GM12878 (cell line): ENCODE results near the gene CTSW. TPM values are rescaled to one million over a fixed set of nuclear protein-coding genes. Genes with fewer than 3 reads are reported as not detected.

Experiments used
- ATAC-seq: fragments of 200-7000 bp; cut with Tn5 transposase; 3 replicates; pipeline ENCODE4 v1.9.1; 2020; ENCODE audit warnings: mild to moderate bottlenecking, moderate library complexity
- BruUV-seq: library from RNA; stranded (reverse); fragments of 400-500 nt; replicated peaks from 2 replicates; lab custom pipeline; 2021; lab: Mats Ljungman, UMichigan
- CTCF ChIA-PET: fragments of 300-600 bp; sonication (Branson Sonifier 250); formaldehyde crosslinking; extraction: SDS; loops from one replicate; lab custom pipeline; 2021; ENCODE audit warnings: inconsistent platforms; lab: Yijun Ruan, JAX
- POLR2A ChIA-PET: fragments of 350-600 bp; formaldehyde crosslinking; extraction: SDS; loops from one replicate; lab custom pipeline; 2021; ENCODE audit warnings: inconsistent platforms; lab: Charles Lee
- RAD21 ChIA-PET: fragments of 300-600 bp; sonication (Branson Sonifier 250); formaldehyde crosslinking; loops from one replicate; lab custom pipeline; 2023; ENCODE audit warnings: antibody characterized with exemption; ENCODE audit not compliant: unreplicated experiment; lab: Charles Lee
- SMC1A ChIA-PET: fragments of 300-600 bp; sonication (Branson Sonifier 250); formaldehyde crosslinking; loops from one replicate; lab custom pipeline; 2023; ENCODE audit not compliant: unreplicated experiment, uncharacterized antibody; lab: Charles Lee
- DNase-seq: peaks from one replicate; pipeline ENCODE4 v3.0.0-alpha.2; 2011; ENCODE audit warnings: low read depth, low spot score
- FAIRE-seq: peaks from 3 replicates; lab custom pipeline; 2011; peaks lifted over from hg19 to GRCh38; lab: Jason Lieb, UNC
- H2AFZ ChIP-seq: 2 replicates; pipeline ENCODE4 v1.6.0; 2011; ENCODE audit warnings: low read depth, low read length, control low read depth; ENCODE audit not compliant: control insufficient read depth
- H3K27ac ChIP-seq: 2 replicates; pipeline ENCODE4 v1.5.1; 2011; ENCODE audit warnings: control low read depth; ENCODE audit not compliant: control insufficient read depth, insufficient read depth
- H3K27me3 ChIP-seq, 2 experiments: replicated peaks in 1 of 2; 2 replicates each; pipeline versions ENCODE4 v1.6.0 to v1.6.1; 2011; ENCODE audit warnings: low read length in 1 of 2; ENCODE audit not compliant: control insufficient read depth in 2 of 2, insufficient read depth in 2 of 2
- H3K36me3 ChIP-seq, 2 experiments: 2 replicates each; pipeline ENCODE4 v1.5.1; 2011; ENCODE audit warnings: low read length in 1 of 2; ENCODE audit not compliant: control insufficient read depth in 2 of 2, insufficient read depth in 2 of 2
- H3K4me1 ChIP-seq: 2 replicates; pipeline ENCODE4 v1.6.1; 2011; ENCODE audit warnings: mild to moderate bottlenecking, low read length, moderate library complexity, mixed read lengths; ENCODE audit not compliant: control insufficient read depth, insufficient read depth
- H3K4me2 ChIP-seq: 2 replicates; pipeline ENCODE4 v1.6.0; 2011; ENCODE audit warnings: control low read depth; ENCODE audit not compliant: control insufficient read depth, insufficient read depth
- H3K4me3 ChIP-seq: fragments of 200-600 bp; sonication (generic); 2 replicates; pipeline ENCODE4 v1.5.1; 2016
- H3K79me2 ChIP-seq: 2 replicates; pipeline ENCODE4 v1.6.0; 2011; ENCODE audit warnings: low read length; ENCODE audit not compliant: control insufficient read depth, insufficient read depth
- H3K9ac ChIP-seq: 2 replicates; pipeline ENCODE4 v1.8.0; 2011; ENCODE audit warnings: low read length, control low read depth, mixed read lengths; ENCODE audit not compliant: control insufficient read depth, insufficient read depth
- H3K9me3 ChIP-seq: replicated peaks from 3 replicates; pipeline ENCODE4 v1.5.1; 2011; ENCODE audit warnings: mild to moderate bottlenecking, low read length; ENCODE audit not compliant: control insufficient read depth, insufficient read depth
- H4K20me1 ChIP-seq: 2 replicates; pipeline ENCODE4 v1.6.0; 2011; ENCODE audit not compliant: control insufficient read depth, insufficient read depth
- POLR2A ChIP-seq: IDR thresholded peaks from 2 replicates; pipeline ENCODE4 v1.6.1; 2011; ENCODE audit warnings: low read depth, mild to moderate bottlenecking, low read length
- ZBED1 ChIP-seq: IDR thresholded peaks from 2 replicates; pipeline ENCODE4 v1.6.1; 2016; ENCODE audit warnings: borderline replicate concordance
- WGBS: methylation state at CpG from one replicate; pipeline ENCODE4 v1.1.6; 2016; ENCODE audit warnings: low lambda C conversion rate; ENCODE audit not compliant: insufficient replicate concordance, insufficient coverage; ENCODE audit errors: missing lambda C conversion rate; 5-methylcytosine and 5-hydroxymethylcytosine counted together
- in situ Hi-C: fragments of 300-500 bp; cut with MboI; formaldehyde crosslinking; loops from 9 replicates; pipeline ENCODE4 v1.14.3; 2018; ENCODE audit warnings: mixed read lengths
- intact Hi-C: fragments of 100-400 bp; cut with micrococcal nuclease; formaldehyde crosslinking; loops from one replicate; pipeline ENCODE4 v1.14.2; 2022; ENCODE audit not compliant: unreplicated experiment
- polyA plus RNA-seq, 11 experiments: library from polyadenylated mRNA; depleted of rRNA in 4 of 11; unstranded in 6 of 11; stranded (reverse) in 5 of 11; fragments of >200 nt; fragmentation: Nextera tagmentation in 4 of 11; fragmentation: Illumina TruSeq in 1 of 11; extraction: Ambion mirVana in 4 of 11; extraction: Trizol in 1 of 11; gene quantifications; 1 replicate in 1 of 11; 2 replicates in 10 of 11; pipeline versions ENCODE4 v1.2.1 to v1.2.3, GENCODE V29; 2011 to 2016; ENCODE audit warnings: inconsistent platforms in 2 of 11, missing spikeins in 2 of 11, low read depth in 1 of 11
- total RNA-seq, 4 experiments: library from RNA; depleted of rRNA in 3 of 4; stranded (reverse); fragments of >200 nt in 3 of 4; fragmentation: Illumina TruSeq in 1 of 4; extraction: Trizol in 1 of 4; gene quantifications; 2 replicates each; pipeline versions ENCODE4 v1.2.1 to v1.2.3, GENCODE V29; 2013 to 2021
- TF ChIP-seq, protein P1 (sequence below), 3 experiments: IDR thresholded peaks in 2 of 3; conservative IDR thresholded peaks in 1 of 3; 2 replicates each; pipeline ENCODE4 v1.5.1; 2011; ENCODE audit warnings: low read depth in 3 of 3, low read length in 3 of 3, mild to moderate bottlenecking in 3 of 3, control low read depth in 2 of 3, moderate library complexity in 2 of 3, inconsistent platforms in 1 of 3, mixed read lengths in 1 of 3; ENCODE audit not compliant: control insufficient read depth in 2 of 3, insufficient read depth in 1 of 3; ENCODE audit errors: extremely low read depth in 1 of 3

The CTSW gene
- total and polyA plus RNA-seq, 10 of the 15 experiments (the other 5 are each of a cell fraction or from before 2014, with no cell fraction given): 0.53 to 12.0 (median 1.7) TPM

DNA sequence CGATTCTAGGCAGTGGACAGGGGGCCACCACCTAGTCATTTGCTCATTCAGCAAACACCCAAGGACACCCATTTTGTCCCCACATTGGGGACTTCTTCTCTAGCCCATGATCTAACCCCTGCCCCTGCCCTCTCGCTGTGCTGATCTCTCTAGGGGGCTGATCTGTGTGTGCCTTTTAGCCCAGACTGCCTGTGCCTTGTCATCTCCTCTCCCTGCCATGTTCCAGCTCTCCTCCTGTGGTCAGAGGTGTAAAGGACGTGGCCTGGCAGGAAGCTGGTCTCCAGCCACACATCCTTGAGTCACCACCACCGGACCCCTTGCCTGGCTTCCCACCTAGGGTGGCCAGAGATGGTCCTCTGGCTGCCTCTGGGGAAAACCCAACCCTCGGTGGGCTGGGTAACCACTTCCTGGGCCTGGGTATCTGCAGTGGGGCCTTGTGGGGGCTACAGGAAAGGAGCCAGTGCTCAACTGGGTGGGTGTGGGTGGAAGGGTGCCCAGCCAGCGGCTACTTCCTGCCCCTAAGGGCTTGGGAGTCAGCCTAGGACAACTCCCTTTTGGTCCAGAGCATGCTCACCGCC lies 1.3 kb downstream of the CTSW start:
- in situ Hi-C loops (loop anchor here (5.0 kb wide), 1 partner anchor 106 kb away; no protein-coding TSS in a partner anchor), intact Hi-C loops (no loop called here)
- DNase-seq (no peak), FAIRE-seq (no peak), ATAC-seq (no peak; the same call in 2 of the 3 replicates)
- Histone ChIP-seq H3K36me3 (peaks cover 12 to 20% of the 10 kb centered on the region in 2 experiments; a peak in 3 of 4 replicates), H4K20me1 (no peaks in the 10 kb centered on the region), H3K4me3 (no peak overlapping the region), H2AFZ (no peak overlapping the region), H3K9ac (no peak overlapping the region; the same call in 1 of the 2 replicates), H3K9me3 (no peaks in the 10 kb centered on the region), H3K4me1 (peaks cover 12% of the 10 kb centered on the region), H3K27ac (peak overlapping the region; percentile 4; the same call in 1 of the 2 replicates), H3K27me3 (no peaks in the 10 kb centered on the region), H3K4me2 (no peak overlapping the region), H3K79me2 (peaks cover 4% of the 10 kb centered on the region)
- 40% methylated on average over 7 of the region's 7 CpGs for WGBS
- no TSS peak for BruUV-seq
- TF ChIP-seq, protein P1, sequence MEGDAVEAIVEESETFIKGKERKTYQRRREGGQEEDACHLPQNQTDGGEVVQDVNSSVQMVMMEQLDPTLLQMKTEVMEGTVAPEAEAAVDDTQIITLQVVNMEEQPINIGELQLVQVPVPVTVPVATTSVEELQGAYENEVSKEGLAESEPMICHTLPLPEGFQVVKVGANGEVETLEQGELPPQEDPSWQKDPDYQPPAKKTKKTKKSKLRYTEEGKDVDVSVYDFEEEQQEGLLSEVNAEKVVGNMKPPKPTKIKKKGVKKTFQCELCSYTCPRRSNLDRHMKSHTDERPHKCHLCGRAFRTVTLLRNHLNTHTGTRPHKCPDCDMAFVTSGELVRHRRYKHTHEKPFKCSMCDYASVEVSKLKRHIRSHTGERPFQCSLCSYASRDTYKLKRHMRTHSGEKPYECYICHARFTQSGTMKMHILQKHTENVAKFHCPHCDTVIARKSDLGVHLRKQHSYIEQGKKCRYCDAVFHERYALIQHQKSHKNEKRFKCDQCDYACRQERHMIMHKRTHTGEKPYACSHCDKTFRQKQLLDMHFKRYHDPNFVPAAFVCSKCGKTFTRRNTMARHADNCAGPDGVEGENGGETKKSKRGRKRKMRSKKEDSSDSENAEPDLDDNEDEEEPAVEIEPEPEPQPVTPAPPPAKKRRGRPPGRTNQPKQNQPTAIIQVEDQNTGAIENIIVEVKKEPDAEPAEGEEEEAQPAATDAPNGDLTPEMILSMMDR (IDR thresholded peaks at IDR 0.05 in 2 of 3, conservative IDR thresholded peaks at IDR 0.05 in 1 of 3; ENCODE audit: control insufficient read depth in 2 of 3, extremely low read depth in 1 of 3, insufficient read depth in 1 of 3, low read depth in 3 of 3, low read length in 3 of 3): no peak
- no peak for TF ChIP-seq ZBED1
- peak; percentile 43 for TF ChIP-seq POLR2A
- SMC1A ChIA-PET: no interaction called here
- POLR2A ChIA-PET: interaction anchor here (0.7 to 2.6 kb wide), 3 partner anchors 10 to 98 kb away, joined by 3 to 8 read pairs (median 3); partner anchors contain the start of gene CCDC85B
- RAD21 ChIA-PET: no interaction called here
- CTCF ChIA-PET: interaction anchor here (1.0 to 11.0 kb wide), 4 partner anchors 9 to 110 kb away, joined by 4 to 167 read pairs (median 5); partner anchors contain the start of gene CCDC85B
